ENCODE results near the gene ZNF319. TPM values are rescaled to one million over a fixed set of nuclear protein-coding genes. Genes with fewer than 3 reads are reported as not detected.

Gene ZNF319
- total RNA-seq, result 10 to 100 TPM in 1 of 2 donors, 1 to 10 TPM in 1; 9.6 to 10.7 TPM

- Mint-ChIP-seq H3K27me3 (no peaks in the 10 kb centered on the region), H3K4me1 (ENCODE audit: low read depth in 2 of 2) (peaks cover 43 to 49% of the 10 kb centered on the region in 2 donors), H3K36me3 (peaks cover 12% of the 10 kb centered on the region), H3K27ac (peak within 1 kb of the TSS; percentile 78 to 91), H3K4me3 (peak within 1 kb of the TSS; percentile 87), H3K9me3 (no peaks in the 10 kb centered on the region)
- DNase-seq (ENCODE audit: low spot score) (peak; percentile 88), ATAC-seq (peak in 1 of 2 donors; percentile 12)
Observed at GRCh38 chr16:57999971-58000705, at the start of gene ZNF319. Gene ZNF319 (minus strand): TSS chr16:58000672. CDS start chr16:57998265, 2,407 bp downstream.

DNA sequence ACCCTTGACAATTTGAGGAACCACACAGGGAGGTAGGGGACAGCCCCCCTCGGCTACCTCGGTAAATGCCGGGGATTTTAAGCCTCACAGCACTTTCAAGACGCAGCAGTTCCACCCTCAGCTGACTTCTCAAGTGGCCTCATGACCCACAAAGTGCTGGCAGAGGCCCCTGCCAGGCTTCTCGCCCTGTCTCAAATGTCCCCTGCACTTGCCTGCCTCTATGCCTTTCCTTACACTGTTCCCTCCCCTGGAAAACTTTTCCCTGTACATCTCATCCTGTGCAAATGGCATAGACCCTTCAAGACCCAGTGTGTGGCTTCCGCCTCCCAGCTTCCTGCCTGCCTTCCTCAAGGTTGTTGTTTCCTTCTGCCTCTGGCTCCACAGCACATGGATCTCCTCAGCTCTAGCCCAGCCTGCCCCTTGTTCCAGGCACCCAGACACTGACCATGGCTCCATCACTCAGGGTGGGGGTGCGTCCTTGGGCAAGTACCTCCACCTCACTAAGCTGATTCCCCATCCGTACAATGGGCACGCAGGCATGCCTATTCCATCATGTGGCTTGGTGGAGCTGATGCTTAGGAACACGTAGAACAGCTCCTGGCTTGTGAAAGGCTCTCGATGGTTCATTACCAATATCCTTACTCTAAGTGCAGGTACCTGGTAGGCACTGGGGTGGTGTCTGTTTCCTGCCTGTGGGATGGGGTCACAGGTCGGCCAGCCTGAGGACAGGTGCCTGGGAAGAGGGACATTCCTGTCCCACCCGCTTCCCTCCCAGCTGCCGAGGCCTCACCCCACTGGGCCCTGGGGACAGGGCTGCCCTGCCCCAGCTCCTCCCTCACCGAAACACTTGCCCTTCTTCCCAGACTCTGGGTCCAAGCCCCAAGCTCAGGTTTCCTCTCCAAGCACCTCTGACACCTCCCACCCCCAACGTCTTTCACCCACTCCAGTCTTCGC, 49.0 kb upstream of the ZNF319 start:
- Mint-ChIP-seq H3K4me3 (no peak overlapping the region), H3K9me3 (no peaks in the 10 kb centered on the region), H3K27me3 (peaks cover 0 to 2% of the 10 kb centered on the region in 2 donors), H3K36me3 (no peaks in the 10 kb centered on the region), H3K27ac (peak overlapping the region in 1 of 2 donors; percentile 26), H3K4me1 (ENCODE audit: low read depth in 2 of 2) (no peaks in the 10 kb centered on the region)
- no peak for ATAC-seq
- no peak for DNase-seq (ENCODE audit: low spot score)

DNA sequence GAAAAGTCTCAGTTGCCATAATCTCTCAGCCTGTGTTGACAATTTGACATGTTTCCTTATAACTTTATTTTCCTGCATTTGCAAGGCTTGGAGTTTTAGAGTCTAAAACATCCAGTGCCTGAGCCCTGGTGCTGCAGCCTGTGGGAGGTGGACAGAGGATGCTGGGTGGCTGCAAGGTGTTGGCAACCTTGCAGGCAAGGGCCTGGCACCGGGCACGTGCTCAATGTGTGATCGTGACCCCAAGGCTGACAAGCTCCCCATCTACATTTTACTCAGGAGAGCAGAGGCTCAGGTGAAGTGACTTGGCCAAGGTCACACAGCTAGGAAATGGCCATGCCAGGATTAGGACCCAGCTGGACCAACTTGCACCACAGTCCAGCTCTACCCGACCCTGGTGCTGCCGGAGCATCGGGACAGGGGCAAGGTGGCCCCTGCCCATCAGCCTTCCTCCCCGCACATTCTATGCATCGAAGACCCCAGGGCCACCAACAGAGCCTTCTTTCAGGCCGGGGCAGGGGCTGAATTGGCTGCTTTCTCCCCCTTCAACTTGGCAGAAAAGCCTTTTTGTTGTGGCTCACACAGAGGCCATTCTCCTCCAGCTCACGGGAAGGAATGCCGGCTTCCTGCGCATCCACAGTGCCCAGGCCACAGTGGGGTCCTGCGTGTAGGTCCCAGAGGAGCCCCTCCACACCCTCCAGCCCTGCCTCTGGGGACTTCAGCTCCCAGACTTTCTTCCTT, 48.2 kb upstream of the ZNF319 start:
- DNase-seq (ENCODE audit: low spot score) (no peak), ATAC-seq (no peak)
- H3K4me3 Mint-ChIP-seq, result no peak overlapping the region
- no peaks in the 10 kb centered on the region for H3K36me3 Mint-ChIP-seq
- H3K9me3 Mint-ChIP-seq, result no peaks in the 10 kb centered on the region
- H3K27ac Mint-ChIP-seq, result no peak overlapping the region
- H3K4me1 Mint-ChIP-seq (ENCODE audit: low read depth in 2 of 2), result no peaks in the 10 kb centered on the region
- peaks cover 0 to 2% of the 10 kb centered on the region in 2 donors for H3K27me3 Mint-ChIP-seq

GRCh38 chr16:58047557-58048348, 47.3 kb upstream of the ZNF319 start:
- ATAC-seq, result no peak
- H3K36me3 Mint-ChIP-seq, result no peaks in the 10 kb centered on the region
- no peaks in the 10 kb centered on the region for H3K4me1 Mint-ChIP-seq (ENCODE audit: low read depth in 2 of 2)
- DNase-seq (ENCODE audit: low spot score), result no peak
- H3K9me3 Mint-ChIP-seq, result no peaks in the 10 kb centered on the region
- H3K4me3 Mint-ChIP-seq, result no peak overlapping the region
- peaks cover 0 to 2% of the 10 kb centered on the region in 2 donors for H3K27me3 Mint-ChIP-seq
- no peak overlapping the region for H3K27ac Mint-ChIP-seq

DNA sequence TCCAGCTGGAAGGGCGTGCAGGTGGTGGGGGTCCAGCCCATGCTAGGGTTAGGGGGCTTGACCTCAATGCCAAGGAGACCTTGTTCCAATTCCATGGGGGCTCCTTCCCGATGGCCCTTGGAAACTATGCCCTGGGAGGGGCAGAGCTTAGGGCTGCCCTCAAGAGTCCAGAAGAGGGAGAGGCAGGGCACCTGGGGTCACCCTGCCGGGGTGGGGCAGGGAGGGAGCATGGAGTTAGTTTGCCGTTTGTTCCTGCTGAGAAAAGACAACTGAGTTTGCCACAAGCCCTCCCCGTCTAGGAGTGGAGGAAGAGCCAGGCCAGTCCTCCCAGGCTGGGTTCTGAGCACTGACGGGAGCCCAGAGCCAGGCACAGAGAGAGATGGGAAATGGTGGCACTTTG, 46.5 kb upstream of the ZNF319 start:
- DNase-seq (ENCODE audit: low spot score) (no peak), ATAC-seq (no peak)
- Mint-ChIP-seq H3K4me1 (ENCODE audit: low read depth in 2 of 2) (no peaks in the 10 kb centered on the region), H3K36me3 (no peaks in the 10 kb centered on the region), H3K4me3 (no peak overlapping the region), H3K27me3 (peaks cover 0 to 2% of the 10 kb centered on the region in 2 donors), H3K9me3 (no peaks in the 10 kb centered on the region), H3K27ac (no peak overlapping the region)

DNA sequence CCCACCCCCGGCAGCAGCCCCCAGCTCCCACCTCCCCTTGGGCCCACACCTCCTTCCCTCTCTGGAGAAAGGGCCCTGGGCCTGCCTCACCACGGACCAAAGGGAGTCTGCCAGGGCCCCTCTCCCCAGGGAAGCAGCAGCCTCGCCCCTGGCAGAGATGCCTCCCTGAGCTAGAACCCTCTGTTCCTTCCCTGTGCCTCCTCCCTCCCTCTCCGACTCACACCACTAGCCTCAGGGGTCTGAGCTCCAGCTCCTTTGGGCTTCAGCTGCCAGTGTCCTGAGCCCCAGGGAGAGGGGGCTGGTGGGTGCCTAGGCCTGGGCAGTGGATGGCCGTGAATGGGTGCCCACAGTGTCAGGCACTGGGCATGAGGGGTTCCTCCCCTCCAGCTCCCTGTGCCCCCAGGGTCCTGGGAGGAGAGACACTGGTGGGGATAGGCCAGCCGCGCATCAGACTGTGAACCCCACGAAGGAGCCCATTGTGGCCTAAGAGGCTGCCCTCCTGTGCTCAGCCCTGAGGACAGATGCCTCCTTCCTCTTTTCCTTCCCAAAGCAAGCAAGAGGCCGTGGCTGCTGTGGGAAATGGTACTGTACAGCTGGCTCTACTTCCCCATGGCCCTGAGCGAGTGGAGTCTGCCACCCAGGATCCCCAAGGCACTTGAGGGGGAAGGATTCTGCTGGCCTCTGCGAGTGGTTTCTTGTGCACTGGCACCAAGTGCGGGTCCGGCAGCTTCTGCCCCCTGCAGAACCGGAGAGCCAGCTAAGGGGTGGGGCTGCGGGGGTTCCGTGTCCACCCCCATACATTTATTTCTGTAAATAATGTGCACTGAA, 45.8 kb upstream of the ZNF319 start:
- Mint-ChIP-seq H3K4me1 (ENCODE audit: low read depth in 2 of 2) (no peaks in the 10 kb centered on the region), H3K4me3 (no peak overlapping the region), H3K27ac (no peak overlapping the region), H3K9me3 (no peaks in the 10 kb centered on the region), H3K27me3 (peaks cover 0 to 2% of the 10 kb centered on the region in 2 donors), H3K36me3 (no peaks in the 10 kb centered on the region)
- no peak for ATAC-seq
- DNase-seq (ENCODE audit: low spot score), result no peak

GRCh38 chr16:58045096-58045495, 44.6 kb upstream of the ZNF319 start:
- Mint-ChIP-seq H3K9me3 (no peaks in the 10 kb centered on the region), H3K4me3 (no peak overlapping the region), H3K27me3 (peaks cover 0 to 2% of the 10 kb centered on the region in 2 donors), H3K27ac (no peak overlapping the region), H3K36me3 (no peaks in the 10 kb centered on the region), H3K4me1 (ENCODE audit: low read depth in 2 of 2) (no peaks in the 10 kb centered on the region)
- ATAC-seq (no peak), DNase-seq (ENCODE audit: low spot score) (no peak)

GRCh38 chr16:58044266-58045019, 44.0 kb upstream of the ZNF319 start:
- no peak for ATAC-seq
- Mint-ChIP-seq H3K27me3 (peaks cover 0 to under 1% of the 10 kb centered on the region in 2 donors), H3K9me3 (no peaks in the 10 kb centered on the region), H3K4me3 (no peak overlapping the region), H3K36me3 (no peaks in the 10 kb centered on the region), H3K27ac (no peak overlapping the region), H3K4me1 (ENCODE audit: low read depth in 2 of 2) (no peaks in the 10 kb centered on the region)
- no peak for DNase-seq (ENCODE audit: low spot score)

- ATAC-seq (no peak), DNase-seq (ENCODE audit: low spot score) (no peak)
- Mint-ChIP-seq H3K36me3 (no peaks in the 10 kb centered on the region), H3K27me3 (no peaks in the 10 kb centered on the region), H3K27ac (no peak overlapping the region), H3K4me1 (ENCODE audit: low read depth in 2 of 2) (no peaks in the 10 kb centered on the region), H3K9me3 (no peaks in the 10 kb centered on the region), H3K4me3 (no peak overlapping the region)
Observed at GRCh38 chr16:58043571-58044155, 43.2 kb upstream of the ZNF319 start.

GRCh38 chr16:58042886-58043515, 42.5 kb upstream of the ZNF319 start:
- H3K27ac Mint-ChIP-seq, result no peak overlapping the region
- ATAC-seq, result no peak
- H3K4me1 Mint-ChIP-seq (ENCODE audit: low read depth in 2 of 2), result no peaks in the 10 kb centered on the region
- no peak for DNase-seq (ENCODE audit: low spot score)
- H3K9me3 Mint-ChIP-seq, result no peaks in the 10 kb centered on the region
- H3K4me3 Mint-ChIP-seq, result no peak overlapping the region
- no peaks in the 10 kb centered on the region for H3K27me3 Mint-ChIP-seq
- H3K36me3 Mint-ChIP-seq, result no peaks in the 10 kb centered on the region
